DMS114 treated with DMSO at 0.1 percent for 48 hours (cell line): ENCODE data around the gene WNT16.

Experiments used
- DNase-seq: peaks from one replicate; lab custom pipeline; 2025; ENCODE audit not compliant: unreplicated experiment; lab: John Stamatoyannopoulos, UW

WNT16 gene

DNA sequence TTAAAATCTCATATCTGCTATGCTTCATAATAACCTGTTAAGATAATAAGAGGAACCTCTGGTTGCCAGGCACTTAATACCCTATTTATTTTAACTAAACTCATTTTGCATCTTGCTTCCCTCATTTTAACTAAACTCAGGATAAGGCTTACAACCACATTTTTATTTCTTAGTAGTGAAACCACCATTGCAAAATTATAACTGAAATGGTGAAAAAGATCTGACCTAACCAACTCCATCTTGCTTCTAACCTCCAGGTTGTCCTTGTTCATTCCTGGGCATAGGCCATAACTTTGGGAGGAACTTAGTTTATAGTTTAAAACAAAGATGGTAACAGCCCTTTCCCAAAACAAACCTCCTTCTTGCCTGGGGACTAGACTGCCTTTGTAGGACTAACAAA is 61.3 kb downstream of the WNT16 start:
- no peak for DNase-seq

DNA sequence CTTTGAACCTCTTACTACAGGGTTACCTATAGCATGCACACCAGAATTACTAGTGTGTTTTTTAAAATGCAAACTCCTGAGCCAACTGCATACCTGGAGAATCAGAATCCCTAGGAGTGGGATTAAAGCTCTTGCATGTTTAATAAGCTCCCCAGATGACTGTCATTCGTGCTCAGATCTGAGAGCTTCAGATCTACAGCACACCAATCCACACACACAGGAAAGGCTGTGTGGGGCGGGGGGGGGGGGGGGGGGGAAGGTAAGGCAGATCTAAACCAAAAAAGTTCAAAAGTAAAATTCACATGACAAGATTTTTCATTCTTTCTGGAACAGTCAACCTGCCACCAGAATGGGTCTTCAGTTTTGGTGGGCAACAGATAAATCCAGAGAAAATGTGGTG is 61.8 kb downstream of the WNT16 start:
- DNase-seq = no peak
